GM23338 (cell line): Measurements from ENCODE around the gene GMPPA.

ENCODE experiments used
- CREB1 ChIP-seq: fragments of 250-450 bp; sonication (Bioruptor Pico); IDR thresholded peaks from 2 replicates; pipeline ENCODE4 v1.5.0; 2020; ENCODE audit warnings: low read depth, mild to moderate bottlenecking, moderate library complexity
- EZH2 ChIP-seq: fragments of 200-600 bp; sonication (generic); IDR thresholded peaks from one replicate; pipeline ENCODE4 v1.8.0; 2017; ENCODE audit warnings: antibody characterized with exemption, mild to moderate bottlenecking, low read depth; ENCODE audit not compliant: unreplicated experiment
- EZH2phosphoT487 ChIP-seq: fragments of 200-600 bp; sonication (generic); IDR thresholded peaks from one replicate; pipeline ENCODE4 v1.8.1; 2018; ENCODE audit warnings: antibody characterized with exemption; ENCODE audit not compliant: unreplicated experiment
- JUNB ChIP-seq: IDR thresholded peaks from one replicate; pipeline ENCODE4 v1.6.1; 2016; ENCODE audit warnings: antibody characterized with exemption; ENCODE audit not compliant: unreplicated experiment
- NANOG ChIP-seq: IDR thresholded peaks from 2 replicates; pipeline ENCODE4 v1.6.1; 2016; ENCODE audit warnings: antibody characterized with exemption, borderline replicate concordance
- POLR2AphosphoS5 ChIP-seq: IDR thresholded peaks from 2 replicates; pipeline ENCODE4 v1.6.1; 2016; ENCODE audit warnings: antibody characterized with exemption, low read depth
- STAT1 ChIP-seq: IDR thresholded peaks from one replicate; pipeline ENCODE4 v1.6.1; 2016; ENCODE audit warnings: antibody characterized with exemption; ENCODE audit not compliant: unreplicated experiment
- ZNF114 ChIP-seq: fragments of 250-450 bp; sonication (Bioruptor Pico); IDR thresholded peaks from 2 replicates; pipeline ENCODE4 v1.5.0; 2020; ENCODE audit warnings: mild to moderate bottlenecking, moderate library complexity
- ZNF331 ChIP-seq: fragments of 250-450 bp; sonication (Bioruptor Pico); IDR thresholded peaks from 2 replicates; pipeline ENCODE4 v1.5.0; 2020; ENCODE audit warnings: low read depth, mild to moderate bottlenecking, moderate library complexity
- TF ChIP-seq, protein P1 (sequence below), 2 experiments: fragments of 200-600 bp in 1 of 2; sonication (generic) in 1 of 2; conservative IDR thresholded peaks; 2 replicates each; pipeline versions ENCODE4 v1.5.1 to v1.6.1; 2016 to 2017; ENCODE audit warnings: antibody characterized with exemption in 2 of 2, low read depth in 2 of 2, mild to moderate bottlenecking in 2 of 2, moderate library complexity in 1 of 2
- TF ChIP-seq, protein P2 (sequence below): IDR thresholded peaks from one replicate; pipeline ENCODE4 v1.6.1; 2018; ENCODE audit warnings: antibody characterized with exemption; ENCODE audit not compliant: unreplicated experiment
- TF ChIP-seq, protein P3 (sequence below): fragments of 250-450 bp; sonication (Bioruptor Pico); IDR thresholded peaks from 2 replicates; pipeline ENCODE4 v1.5.0; 2020; ENCODE audit warnings: mild to moderate bottlenecking, moderate library complexity

GRCh38 chr2:219466816-219467735, 31.6 kb upstream of the GMPPA start:
- TF ChIP-seq, protein P1, sequence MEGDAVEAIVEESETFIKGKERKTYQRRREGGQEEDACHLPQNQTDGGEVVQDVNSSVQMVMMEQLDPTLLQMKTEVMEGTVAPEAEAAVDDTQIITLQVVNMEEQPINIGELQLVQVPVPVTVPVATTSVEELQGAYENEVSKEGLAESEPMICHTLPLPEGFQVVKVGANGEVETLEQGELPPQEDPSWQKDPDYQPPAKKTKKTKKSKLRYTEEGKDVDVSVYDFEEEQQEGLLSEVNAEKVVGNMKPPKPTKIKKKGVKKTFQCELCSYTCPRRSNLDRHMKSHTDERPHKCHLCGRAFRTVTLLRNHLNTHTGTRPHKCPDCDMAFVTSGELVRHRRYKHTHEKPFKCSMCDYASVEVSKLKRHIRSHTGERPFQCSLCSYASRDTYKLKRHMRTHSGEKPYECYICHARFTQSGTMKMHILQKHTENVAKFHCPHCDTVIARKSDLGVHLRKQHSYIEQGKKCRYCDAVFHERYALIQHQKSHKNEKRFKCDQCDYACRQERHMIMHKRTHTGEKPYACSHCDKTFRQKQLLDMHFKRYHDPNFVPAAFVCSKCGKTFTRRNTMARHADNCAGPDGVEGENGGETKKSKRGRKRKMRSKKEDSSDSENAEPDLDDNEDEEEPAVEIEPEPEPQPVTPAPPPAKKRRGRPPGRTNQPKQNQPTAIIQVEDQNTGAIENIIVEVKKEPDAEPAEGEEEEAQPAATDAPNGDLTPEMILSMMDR (conservative IDR thresholded peaks at IDR 0.05; ENCODE audit: low read depth in 2 of 2) = no peak
- no peak for TF ChIP-seq ZNF114 (CRISPR knock-in tag)
- no peak for TF ChIP-seq POLR2AphosphoS5
- TF ChIP-seq, protein P2, sequence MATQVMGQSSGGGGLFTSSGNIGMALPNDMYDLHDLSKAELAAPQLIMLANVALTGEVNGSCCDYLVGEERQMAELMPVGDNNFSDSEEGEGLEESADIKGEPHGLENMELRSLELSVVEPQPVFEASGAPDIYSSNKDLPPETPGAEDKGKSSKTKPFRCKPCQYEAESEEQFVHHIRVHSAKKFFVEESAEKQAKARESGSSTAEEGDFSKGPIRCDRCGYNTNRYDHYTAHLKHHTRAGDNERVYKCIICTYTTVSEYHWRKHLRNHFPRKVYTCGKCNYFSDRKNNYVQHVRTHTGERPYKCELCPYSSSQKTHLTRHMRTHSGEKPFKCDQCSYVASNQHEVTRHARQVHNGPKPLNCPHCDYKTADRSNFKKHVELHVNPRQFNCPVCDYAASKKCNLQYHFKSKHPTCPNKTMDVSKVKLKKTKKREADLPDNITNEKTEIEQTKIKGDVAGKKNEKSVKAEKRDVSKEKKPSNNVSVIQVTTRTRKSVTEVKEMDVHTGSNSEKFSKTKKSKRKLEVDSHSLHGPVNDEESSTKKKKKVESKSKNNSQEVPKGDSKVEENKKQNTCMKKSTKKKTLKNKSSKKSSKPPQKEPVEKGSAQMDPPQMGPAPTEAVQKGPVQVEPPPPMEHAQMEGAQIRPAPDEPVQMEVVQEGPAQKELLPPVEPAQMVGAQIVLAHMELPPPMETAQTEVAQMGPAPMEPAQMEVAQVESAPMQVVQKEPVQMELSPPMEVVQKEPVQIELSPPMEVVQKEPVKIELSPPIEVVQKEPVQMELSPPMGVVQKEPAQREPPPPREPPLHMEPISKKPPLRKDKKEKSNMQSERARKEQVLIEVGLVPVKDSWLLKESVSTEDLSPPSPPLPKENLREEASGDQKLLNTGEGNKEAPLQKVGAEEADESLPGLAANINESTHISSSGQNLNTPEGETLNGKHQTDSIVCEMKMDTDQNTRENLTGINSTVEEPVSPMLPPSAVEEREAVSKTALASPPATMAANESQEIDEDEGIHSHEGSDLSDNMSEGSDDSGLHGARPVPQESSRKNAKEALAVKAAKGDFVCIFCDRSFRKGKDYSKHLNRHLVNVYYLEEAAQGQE = no peak
- TF ChIP-seq, protein P3, sequence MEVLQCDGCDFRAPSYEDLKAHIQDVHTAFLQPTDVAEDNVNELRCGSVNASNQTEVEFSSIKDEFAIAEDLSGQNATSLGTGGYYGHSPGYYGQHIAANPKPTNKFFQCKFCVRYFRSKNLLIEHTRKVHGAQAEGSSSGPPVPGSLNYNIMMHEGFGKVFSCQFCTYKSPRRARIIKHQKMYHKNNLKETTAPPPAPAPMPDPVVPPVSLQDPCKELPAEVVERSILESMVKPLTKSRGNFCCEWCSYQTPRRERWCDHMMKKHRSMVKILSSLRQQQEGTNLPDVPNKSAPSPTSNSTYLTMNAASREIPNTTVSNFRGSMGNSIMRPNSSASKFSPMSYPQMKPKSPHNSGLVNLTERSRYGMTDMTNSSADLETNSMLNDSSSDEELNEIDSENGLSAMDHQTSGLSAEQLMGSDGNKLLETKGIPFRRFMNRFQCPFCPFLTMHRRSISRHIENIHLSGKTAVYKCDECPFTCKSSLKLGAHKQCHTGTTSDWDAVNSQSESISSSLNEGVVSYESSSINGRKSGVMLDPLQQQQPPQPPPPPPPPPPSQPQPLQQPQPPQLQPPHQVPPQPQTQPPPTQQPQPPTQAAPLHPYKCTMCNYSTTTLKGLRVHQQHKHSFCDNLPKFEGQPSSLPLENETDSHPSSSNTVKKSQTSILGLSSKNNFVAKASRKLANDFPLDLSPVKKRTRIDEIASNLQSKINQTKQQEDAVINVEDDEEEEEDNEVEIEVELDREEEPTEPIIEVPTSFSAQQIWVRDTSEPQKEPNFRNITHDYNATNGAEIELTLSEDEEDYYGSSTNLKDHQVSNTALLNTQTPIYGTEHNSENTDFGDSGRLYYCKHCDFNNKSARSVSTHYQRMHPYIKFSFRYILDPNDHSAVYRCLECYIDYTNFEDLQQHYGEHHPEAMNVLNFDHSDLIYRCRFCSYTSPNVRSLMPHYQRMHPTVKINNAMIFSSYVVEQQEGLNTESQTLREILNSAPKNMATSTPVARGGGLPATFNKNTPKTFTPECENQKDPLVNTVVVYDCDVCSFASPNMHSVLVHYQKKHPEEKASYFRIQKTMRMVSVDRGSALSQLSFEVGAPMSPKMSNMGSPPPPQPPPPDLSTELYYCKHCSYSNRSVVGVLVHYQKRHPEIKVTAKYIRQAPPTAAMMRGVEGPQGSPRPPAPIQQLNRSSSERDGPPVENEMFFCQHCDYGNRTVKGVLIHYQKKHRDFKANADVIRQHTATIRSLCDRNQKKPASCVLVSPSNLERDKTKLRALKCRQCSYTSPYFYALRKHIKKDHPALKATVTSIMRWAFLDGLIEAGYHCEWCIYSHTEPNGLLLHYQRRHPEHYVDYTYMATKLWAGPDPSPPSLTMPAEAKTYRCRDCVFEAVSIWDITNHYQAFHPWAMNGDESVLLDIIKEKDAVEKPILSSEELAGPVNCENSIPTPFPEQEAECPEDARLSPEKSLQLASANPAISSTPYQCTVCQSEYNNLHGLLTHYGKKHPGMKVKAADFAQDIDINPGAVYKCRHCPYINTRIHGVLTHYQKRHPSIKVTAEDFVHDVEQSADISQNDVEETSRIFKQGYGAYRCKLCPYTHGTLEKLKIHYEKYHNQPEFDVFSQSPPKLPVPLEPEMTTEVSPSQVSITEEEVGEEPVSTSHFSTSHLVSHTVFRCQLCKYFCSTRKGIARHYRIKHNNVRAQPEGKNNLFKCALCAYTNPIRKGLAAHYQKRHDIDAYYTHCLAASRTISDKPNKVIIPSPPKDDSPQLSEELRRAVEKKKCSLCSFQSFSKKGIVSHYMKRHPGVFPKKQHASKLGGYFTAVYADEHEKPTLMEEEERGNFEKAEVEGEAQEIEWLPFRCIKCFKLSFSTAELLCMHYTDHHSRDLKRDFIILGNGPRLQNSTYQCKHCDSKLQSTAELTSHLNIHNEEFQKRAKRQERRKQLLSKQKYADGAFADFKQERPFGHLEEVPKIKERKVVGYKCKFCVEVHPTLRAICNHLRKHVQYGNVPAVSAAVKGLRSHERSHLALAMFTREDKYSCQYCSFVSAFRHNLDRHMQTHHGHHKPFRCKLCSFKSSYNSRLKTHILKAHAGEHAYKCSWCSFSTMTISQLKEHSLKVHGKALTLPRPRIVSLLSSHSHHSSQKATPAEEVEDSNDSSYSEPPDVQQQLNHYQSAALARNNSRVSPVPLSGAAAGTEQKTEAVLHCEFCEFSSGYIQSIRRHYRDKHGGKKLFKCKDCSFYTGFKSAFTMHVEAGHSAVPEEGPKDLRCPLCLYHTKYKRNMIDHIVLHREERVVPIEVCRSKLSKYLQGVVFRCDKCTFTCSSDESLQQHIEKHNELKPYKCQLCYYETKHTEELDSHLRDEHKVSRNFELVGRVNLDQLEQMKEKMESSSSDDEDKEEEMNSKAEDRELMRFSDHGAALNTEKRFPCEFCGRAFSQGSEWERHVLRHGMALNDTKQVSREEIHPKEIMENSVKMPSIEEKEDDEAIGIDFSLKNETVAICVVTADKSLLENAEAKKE (CRISPR knock-in tag) = no peak
- TF ChIP-seq EZH2 = no peak
- TF ChIP-seq CREB1 (CRISPR knock-in tag) = no peak
- TF ChIP-seq EZH2phosphoT487 = no peak
- no peak for TF ChIP-seq NANOG
- no peak for TF ChIP-seq ZNF331 (CRISPR knock-in tag)
- TF ChIP-seq JUNB = no peak
- TF ChIP-seq STAT1 = no peak
